Measurements from ENCODE around the gene DLX3. TPM values are rescaled to one million over a fixed set of nuclear protein-coding genes. Genes with fewer than 3 reads are reported as not detected.

Gene DLX3
- total RNA-seq, 4 donors from 2014 or later: 0.28 TPM; not detected in 3

- Histone ChIP-seq H3K9me3 (no peaks in the 10 kb centered on the region), H3K4me1 (no peaks in the 10 kb centered on the region), H3K36me3 (no peaks in the 10 kb centered on the region), H3K4me3 (no peak overlapping the region), H3K27ac (no peak overlapping the region), H3K27me3 (peaks cover 0 to 9% of the 10 kb centered on the region in 2 donors)
- intact Hi-C loops (cut with DNase I; ENCODE audit: low total_unique reads): no loop called here
- no peak for DNase-seq
- no peak for TF ChIP-seq POLR2A (IDR thresholded peaks at IDR 0.05)
- TF ChIP-seq, protein P1, sequence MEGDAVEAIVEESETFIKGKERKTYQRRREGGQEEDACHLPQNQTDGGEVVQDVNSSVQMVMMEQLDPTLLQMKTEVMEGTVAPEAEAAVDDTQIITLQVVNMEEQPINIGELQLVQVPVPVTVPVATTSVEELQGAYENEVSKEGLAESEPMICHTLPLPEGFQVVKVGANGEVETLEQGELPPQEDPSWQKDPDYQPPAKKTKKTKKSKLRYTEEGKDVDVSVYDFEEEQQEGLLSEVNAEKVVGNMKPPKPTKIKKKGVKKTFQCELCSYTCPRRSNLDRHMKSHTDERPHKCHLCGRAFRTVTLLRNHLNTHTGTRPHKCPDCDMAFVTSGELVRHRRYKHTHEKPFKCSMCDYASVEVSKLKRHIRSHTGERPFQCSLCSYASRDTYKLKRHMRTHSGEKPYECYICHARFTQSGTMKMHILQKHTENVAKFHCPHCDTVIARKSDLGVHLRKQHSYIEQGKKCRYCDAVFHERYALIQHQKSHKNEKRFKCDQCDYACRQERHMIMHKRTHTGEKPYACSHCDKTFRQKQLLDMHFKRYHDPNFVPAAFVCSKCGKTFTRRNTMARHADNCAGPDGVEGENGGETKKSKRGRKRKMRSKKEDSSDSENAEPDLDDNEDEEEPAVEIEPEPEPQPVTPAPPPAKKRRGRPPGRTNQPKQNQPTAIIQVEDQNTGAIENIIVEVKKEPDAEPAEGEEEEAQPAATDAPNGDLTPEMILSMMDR (IDR thresholded peaks at IDR 0.05): no peak
Measured at GRCh38 chr17:49984776-49985175, 10.2 kb downstream of the DLX3 start.

DNA sequence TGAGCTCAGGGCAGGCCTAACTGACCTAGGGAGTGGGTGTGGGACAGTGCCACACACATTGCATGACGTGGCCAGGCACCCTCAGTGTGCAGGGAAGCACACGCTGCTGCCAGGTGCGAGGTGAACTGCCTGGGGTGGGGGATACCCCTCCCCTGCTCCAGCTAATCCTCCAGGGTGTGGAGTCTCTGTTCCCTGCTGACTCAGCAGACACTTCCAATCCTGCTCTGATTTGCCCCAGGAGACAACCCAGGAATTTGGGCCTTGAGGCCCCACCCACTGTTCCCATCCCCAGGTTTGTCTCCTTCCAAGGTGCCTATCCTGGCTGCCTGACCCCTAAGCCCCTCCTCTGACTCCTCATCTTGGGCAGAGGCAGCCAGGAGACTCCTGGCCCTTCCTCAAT, 10.7 kb downstream of the DLX3 start:
- Histone ChIP-seq H3K27me3 (peaks cover 0 to 9% of the 10 kb centered on the region in 2 donors), H3K4me1 (no peaks in the 10 kb centered on the region), H3K9me3 (no peaks in the 10 kb centered on the region), H3K27ac (no peak overlapping the region), H3K36me3 (no peaks in the 10 kb centered on the region), H3K4me3 (no peak overlapping the region)
- intact Hi-C loops (cut with DNase I; ENCODE audit: low total_unique reads): no loop called here
- DNase-seq: no peak
- TF ChIP-seq, protein P1 (IDR thresholded peaks at IDR 0.05): no peak
- no peak for TF ChIP-seq POLR2A (IDR thresholded peaks at IDR 0.05)

GRCh38 chr17:49980703-49981197, 14.3 kb downstream of the DLX3 start:
- intact Hi-C loops (cut with DNase I; ENCODE audit: low total_unique reads): no loop called here
- Histone ChIP-seq H3K4me3 (no peak overlapping the region), H3K27ac (no peak overlapping the region), H3K9me3 (no peaks in the 10 kb centered on the region), H3K36me3 (no peaks in the 10 kb centered on the region), H3K4me1 (no peaks in the 10 kb centered on the region), H3K27me3 (peaks cover 0 to 9% of the 10 kb centered on the region in 2 donors)
- no peak for DNase-seq
- no peak for TF ChIP-seq POLR2A (IDR thresholded peaks at IDR 0.05)
- TF ChIP-seq, protein P1 (IDR thresholded peaks at IDR 0.05): no peak

- DNase-seq: no peak
- Histone ChIP-seq H3K27me3 (peaks cover 0 to 9% of the 10 kb centered on the region in 2 donors), H3K4me3 (no peak overlapping the region), H3K4me1 (no peaks in the 10 kb centered on the region), H3K27ac (no peak overlapping the region), H3K36me3 (no peaks in the 10 kb centered on the region), H3K9me3 (no peaks in the 10 kb centered on the region)
- no peak for TF ChIP-seq POLR2A (IDR thresholded peaks at IDR 0.05)
- TF ChIP-seq, protein P1 (IDR thresholded peaks at IDR 0.05): no peak
- intact Hi-C loops (cut with DNase I; ENCODE audit: low total_unique reads): no loop called here
Measured at GRCh38 chr17:49979748-49980479, 15.1 kb downstream of the DLX3 start.

DNA sequence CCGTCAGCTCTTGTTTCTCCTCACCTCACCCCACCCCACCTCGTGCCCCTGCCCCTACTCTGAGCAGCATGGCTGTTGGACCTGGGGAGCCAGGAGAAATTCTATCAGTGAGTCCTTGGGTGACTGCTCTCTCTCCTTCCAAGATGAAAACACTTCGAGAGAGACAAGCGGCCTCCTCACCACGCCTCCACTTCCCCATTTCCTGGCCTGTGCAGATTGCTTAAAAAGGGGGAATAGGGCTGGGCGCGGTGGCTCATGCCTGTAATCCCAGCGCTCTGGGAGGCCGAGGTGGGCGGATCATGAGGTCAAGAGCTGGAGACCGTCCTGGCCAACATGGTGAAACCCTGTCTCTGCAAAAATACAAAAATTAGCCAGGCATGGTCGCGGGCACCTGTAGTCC, 16.5 kb downstream of the DLX3 start:
- DNase-seq: no peak
- H3K4me3 ChIP-seq: no peak overlapping the region
- H3K36me3 ChIP-seq: no peaks in the 10 kb centered on the region
- no peaks in the 10 kb centered on the region for H3K9me3 ChIP-seq
- no peak overlapping the region for H3K27ac ChIP-seq
- intact Hi-C loops (cut with DNase I; ENCODE audit: low total_unique reads): no loop called here
- TF ChIP-seq, protein P1 (IDR thresholded peaks at IDR 0.05): no peak
- no peak for TF ChIP-seq POLR2A (IDR thresholded peaks at IDR 0.05)
- H3K27me3 ChIP-seq: peaks cover 0 to 16% of the 10 kb centered on the region in 2 donors
- H3K4me1 ChIP-seq: no peaks in the 10 kb centered on the region

All from uterus (tissue), 4 donors.